Measurements from ENCODE around the gene UBE2C.

The UBE2C gene

DNA sequence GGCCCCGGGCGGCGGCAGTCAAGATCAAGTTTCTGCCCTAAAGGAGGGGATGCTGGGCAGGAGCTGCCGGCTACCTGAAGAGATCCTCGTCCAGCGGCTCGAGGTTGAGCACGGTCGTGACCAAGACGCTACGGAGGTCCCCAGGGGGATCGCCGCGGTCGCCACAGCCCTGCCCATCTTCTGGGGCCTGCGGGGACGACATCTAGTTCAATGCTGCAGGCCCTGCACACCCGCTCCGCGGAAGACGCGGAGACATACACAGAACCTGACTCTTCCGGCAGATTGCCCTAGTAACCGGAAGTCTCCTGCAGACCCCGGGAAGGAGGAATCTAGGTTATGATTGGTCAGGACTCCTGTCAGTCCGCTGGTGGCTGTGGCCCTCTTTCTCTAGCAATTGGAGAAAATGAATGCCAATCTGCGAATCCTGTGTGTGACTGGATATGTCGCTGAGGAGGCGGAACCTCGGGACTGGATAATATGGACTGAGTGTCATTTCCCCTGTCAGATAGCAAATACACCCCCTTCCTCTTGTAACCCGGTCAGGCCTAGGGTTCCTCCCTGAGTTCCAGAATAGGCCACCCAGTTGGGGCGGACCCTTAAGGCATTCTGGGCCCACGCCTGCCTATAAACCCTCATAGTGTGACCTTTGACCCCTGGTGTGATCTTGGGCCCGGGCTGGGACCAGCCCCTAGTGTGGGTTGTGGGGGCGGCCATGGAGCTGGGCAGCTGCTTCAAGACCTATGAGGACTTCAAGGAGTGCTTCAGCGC lies 44.9 kb downstream of the UBE2C start, which contains the start of the genes ACOT8 and ZSWIM3:
Gene ACOT8 (minus strand): TSS at position 279 of the 768 bp plus-strand sequence. CDS start 77 bp downstream, at position 202.
Gene ZSWIM3 (plus strand): TSS at position 501 of the 768 bp plus-strand sequence. CDS start 212 bp downstream, at position 713.
- peak; percentile 68 to 97 for DNase-seq (ENCODE audit: low read depth in 1 of 2, low spot score in 1 of 2)

DNA sequence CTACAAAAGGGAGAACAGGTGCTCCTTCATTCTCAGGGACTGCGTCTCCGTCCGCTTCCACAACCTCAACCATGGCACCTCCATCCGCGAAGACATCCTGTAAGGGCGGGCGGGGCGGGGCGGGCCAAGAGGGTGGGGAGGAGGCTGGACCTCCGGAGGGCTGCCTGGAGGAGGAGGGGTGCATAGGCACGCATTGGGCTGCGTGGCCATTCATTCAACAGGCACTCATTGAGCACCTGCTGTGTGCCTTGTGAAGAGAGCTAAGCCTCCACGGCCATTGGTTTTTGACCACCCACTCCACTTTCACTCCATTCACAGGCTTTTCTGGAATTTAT lies 45.4 kb downstream of the UBE2C start:
- no peak for DNase-seq (ENCODE audit: low read depth in 1 of 2, low spot score in 1 of 2)

DNA sequence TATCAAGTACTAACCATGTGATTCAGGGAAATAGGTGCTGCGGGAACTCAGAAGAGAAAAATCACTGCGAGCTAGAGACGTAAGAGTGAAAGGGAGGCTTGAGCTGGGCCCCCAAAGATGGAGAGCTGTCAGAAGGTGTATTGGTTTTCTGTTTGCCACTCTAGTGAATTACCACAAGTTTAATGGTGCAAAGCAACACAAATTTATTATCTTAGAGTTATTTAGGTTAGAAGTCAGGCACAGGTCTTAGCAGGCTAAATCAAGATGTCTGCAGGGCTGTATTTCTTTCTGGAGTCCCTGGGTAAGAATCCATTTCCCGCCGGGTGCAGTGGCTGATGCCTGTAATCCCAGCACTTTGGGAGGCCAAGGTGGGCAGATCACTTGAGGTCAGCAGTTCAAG lies 47.5 kb downstream of the UBE2C start:
- no peak for DNase-seq (ENCODE audit: low read depth in 1 of 2, low spot score in 1 of 2)

DNA sequence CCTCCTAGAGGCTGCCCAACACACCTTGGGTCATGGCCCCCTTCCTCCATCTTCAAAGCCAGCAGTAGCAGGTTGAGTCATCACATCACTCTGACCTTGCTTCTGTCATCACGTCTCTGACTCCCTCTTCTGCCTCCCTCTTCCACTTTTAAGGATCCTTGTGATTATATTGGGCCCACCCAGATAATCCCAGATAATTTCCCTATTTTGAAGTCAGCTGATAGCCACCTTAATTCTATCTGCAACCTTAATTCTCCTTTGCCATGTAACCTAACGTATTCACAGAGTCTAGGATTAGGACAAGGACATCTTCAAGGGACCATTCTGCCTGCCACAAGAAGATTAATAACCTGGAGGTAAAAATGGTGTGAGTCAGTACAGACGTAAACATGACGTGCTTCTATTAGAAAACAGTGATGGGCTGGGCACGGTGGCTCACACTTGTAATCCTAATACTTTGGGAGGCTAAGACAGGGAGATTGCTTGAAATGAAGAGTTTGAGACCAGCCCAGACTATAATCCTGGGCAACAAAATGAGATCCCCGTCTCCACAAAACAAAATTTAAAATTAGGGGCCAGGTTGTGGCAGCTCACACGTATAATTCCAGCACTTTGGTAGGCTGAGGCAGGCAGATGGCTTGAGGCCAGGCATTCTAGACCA lies 48.2 kb downstream of the UBE2C start:
- no peak for DNase-seq (ENCODE audit: low read depth in 1 of 2, low spot score in 1 of 2)

DNA sequence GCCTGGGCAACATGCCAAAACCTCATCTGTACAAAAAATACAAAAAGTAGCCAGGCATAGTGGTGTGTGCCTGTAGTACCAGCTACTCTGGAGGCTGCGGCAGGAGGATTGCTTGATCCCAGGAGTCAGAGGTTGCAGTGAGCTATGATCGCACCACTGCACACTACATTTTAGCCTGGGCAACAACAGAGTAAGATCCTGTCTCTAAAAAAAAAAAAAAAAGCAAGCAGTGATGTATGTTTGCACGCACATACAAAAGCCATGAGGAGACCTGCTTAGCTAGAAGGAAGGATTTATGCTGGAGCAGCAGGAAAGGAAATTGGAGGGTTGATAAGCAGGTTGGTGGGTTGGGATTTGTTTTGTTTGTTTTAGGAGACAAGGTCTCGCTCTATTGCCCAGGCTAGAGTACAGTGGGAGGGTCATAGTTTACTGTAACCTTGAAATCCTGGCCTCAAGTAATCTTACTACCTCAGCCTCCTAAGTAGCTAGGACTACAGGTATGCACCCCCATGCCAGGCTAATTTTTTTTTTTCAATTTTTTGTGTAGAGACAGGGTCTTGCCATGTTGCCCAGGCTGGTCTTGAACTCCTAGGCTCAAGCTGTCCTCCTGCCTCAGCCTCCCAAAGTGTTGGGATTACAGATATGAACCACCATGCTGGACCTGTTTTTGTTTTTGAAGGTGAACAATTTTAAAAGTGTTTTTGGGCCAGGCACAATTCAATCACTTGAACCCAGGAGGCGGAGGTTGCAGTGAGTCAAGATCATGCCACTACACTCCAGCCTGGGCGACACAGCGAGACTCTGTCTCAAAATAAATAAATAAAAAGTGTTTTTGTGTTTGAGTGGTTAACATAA lies 49.0 kb downstream of the UBE2C start:
- DNase-seq (ENCODE audit: low read depth in 1 of 2, low spot score in 1 of 2) = no peak

DNA sequence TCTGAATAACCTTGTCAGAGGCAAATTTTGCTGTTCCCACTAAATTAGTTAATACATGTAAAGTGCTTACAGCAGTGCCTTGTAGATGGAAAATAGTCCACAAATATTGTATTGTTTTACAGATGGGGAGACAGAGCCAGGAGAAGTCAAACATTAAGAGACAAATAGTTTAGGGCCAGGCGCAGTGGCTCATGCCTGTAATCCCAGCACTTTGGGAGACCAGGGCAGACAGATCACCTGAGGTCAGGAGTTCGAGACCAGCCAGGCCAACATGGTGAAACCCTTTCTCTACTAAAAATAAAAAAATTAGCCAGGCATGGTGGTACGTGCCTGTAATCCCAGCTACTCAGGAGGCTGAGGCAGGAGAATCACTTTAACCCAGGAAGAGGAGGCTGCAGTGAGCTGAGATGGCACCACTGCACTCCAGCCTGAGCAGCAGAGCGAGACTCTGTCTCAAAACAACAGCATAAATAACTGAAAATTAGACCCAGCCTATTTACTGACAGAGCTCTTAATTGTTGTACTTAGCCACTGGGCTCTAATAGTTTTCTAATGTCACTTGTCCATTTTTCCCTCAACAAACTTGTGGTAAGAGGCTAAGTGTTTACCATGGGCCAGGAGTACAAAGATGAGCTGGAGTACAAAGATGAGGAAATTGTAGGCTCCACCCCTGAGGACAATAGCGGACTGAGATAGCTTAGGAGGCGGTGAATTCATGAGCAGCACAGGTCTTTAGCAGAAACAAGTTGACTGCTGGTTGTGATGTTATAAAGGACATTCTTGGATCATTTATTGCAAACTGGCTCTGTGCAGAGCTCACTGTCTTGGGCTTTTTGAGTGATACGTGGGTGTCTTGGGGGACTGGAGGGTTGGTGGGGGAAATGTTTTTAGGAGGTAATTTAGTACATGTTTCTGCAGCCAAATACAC lies 51.4 kb downstream of the UBE2C start:
- no peak for DNase-seq (ENCODE audit: low read depth in 1 of 2, low spot score in 1 of 2)

DNA sequence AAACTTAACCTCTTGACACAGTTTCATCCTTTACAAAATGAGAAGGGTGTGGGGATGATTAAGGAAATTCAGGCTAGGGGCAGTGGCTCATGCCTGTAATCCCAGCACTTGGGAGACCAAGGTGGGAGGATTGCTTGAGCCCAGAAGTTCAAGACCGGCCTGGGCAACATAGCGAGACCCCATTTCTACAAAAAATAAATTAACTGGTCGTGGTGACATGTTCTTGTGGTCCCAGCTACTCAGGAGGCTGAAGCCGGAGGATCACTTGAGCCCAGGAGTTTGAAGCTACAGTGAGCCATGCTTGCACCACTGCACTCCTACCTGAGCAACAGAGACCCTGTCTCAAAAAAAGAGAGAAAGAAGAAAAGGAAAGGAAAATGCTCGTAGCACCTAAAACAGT lies 54.0 kb downstream of the UBE2C start:
- no peak for DNase-seq (ENCODE audit: low read depth in 1 of 2, low spot score in 1 of 2)
